Stimulated activated CD4-positive, alpha-beta T cell treated with anti-CD3 and anti-CD28 coated beads, Interleukin-1b, Interleukin-23, amount 100 ng/mL, for 1 hour (primary cell): ENCODE measurements around the gene CISD3.
A peak's percentile ranks its signal among the peaks of the same experiment; 100 is the strongest.

Experiments used
- DNase-seq, 2 donors: peaks; one replicate each; pipeline ENCODE4 v3.0.0-alpha.2; 2020; ENCODE audit warnings: low read depth in 2 of 2

CISD3 gene

DNA sequence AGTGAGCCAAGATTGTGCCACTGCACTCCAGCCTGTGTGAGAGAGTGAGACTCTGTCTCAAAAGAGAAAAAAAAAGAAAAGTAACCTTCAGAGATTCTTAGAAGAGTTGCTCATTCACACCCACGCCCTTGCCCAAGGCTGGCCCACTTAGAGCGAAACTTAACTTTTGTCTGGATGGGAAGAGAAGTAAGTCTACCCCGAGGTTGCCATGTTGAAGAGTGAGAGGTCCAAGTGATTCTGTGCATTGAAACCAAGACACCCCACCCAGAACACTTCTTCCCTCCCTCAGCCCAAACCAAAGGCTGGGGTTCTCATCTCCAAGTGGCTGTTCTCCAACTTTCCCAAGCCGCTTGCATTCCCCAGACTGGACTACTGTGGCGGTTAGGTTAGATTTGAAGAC, 2.4 kb upstream of the CISD3 start:
- no peak for DNase-seq

- peak in 1 of 2 donors; percentile 43 for DNase-seq
Measured at GRCh38 chr17:38728290-38728831, 1.8 kb upstream of the CISD3 start.

DNA sequence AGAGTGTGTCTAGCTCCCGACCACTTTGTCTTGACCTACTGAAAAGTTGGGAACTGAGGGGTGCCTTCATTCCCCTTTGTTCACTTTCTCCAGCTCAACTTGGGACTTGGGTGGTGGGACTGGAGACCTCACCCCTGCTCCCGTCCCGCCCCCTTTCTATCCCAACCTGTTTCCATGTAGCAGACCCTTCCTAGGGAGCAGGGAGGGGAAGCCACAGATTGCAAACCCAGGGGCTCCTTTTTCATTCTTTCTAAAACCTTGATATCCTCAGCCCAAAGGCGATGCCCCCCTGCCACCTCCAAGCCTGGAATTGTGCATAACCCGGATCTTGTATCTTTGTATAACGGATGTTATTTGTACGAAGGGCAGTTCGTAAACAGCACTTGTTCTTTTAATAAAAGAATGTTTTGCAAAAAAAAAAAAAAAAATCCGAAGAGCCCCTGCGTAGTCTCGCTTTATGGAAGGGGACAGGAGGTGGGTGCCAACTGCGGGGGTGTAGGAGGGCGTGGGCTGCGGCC, 714 bp upstream of the CISD3 start:
- DNase-seq = no peak

DNA sequence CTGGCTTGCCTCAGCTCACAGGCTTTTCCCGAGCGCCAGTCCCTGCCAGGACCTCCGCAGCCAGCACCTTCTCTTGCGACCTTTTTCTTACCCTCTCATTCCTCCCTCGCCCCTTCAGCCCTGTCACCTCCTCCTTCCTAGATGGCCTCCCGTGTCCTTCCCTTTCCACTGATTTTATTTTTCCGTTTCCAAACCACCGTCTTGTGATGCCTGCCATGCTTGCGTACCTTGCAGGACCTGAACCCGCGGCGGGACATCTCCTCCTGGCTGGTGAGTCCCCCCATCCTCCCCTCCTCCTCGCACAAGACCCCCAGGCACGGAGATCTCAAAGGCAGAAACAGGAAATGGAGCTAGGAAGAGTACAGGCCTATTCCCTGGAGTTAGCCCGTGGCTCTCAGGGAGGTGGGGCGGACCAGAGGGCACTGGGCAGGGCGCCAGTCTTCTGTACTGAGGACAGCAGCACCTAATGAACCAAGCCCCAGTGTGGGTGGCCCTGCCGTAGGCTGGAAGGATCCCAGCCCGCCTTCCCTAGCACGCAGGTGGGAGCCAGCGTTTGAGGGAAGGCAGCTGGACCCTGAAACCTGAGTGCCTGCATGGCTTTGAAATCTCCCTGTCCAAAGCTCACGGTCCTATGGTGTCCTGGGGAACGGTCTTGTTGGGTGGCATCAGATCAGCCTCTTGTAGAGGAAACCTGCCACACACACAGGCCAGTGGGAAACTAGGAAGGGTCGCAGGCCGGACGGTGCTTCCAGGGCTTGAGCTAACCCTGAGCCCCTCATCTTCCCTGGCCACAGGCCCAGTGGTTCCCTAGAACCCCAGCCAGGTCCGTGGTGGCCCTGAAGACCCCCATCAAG, 612 bp downstream of the CISD3 start:
- no peak for DNase-seq

DNA sequence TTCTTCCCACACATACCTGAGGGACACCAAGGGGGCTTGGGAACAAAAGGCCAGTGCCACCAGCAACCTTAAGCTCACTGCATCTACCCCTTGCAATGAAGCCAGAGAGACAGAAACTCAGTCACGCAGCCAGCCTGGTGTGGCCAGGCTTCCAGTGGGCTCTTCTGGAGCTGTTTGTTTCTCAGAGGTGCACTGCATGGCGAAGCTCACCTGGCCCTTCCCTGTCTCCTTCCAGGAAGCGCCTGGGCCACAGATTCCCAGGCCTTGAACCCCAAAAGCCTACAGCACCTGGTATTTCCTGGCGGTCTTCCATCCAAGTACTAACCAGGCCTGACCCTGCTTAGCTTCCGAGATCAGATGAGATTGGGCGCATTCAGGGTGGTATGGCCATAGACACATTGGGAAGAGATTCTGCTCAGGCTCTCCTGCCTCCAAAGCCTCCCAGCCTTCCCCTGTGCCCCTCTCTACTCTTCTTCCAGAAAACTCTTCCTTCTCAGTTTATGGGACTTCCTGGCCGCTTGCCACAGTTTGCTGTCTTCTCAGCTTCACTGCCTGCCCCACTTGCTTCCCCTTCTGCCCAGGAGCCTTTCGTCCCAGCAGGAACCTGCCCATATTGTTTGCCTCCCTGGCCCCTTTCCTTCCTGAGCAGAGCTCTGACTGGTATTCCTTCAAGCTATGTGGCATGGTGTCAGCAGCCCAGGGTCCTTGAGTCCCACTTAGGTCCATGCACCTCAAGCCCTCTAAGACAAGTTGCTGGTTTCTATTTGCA, 1.6 kb downstream of the CISD3 start:
- no peak for DNase-seq

GRCh38 chr17:38732376-38733281, 2.5 kb downstream of the CISD3 start:
- no peak for DNase-seq

DNA sequence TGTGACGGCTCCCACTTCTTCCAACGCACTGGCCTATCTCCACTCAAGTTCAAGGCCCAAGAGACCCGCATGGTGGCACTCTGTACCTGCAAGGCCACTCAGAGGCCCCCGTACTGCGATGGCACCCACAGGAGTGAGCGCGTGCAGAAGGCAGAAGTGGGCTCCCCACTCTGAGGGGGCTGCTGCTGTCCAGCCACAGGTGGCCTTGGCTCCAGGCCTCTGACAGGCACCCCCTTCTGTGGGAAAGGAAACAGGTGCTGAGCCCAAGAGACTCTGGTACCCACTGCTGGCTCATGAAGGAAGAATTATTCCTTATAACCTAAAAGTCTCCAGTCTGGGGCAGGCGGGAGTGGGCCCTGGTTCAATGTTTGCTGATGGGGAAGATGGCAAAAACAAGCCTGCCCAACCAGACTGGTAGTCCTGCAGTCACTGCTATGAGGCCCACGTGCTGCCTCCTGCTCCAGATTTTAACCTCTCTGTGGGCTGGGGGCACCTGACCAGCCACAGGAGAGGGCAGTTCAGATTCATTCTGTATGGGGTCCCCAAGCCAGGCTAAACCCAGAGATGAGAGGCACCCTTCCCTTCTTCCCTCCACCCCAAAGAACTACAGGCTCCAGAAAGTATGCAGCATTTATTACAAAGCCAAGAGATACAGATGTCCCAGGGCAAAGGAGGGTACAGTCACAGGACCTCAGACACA, 3.3 kb downstream of the CISD3 start:
- DNase-seq = no peak

DNA sequence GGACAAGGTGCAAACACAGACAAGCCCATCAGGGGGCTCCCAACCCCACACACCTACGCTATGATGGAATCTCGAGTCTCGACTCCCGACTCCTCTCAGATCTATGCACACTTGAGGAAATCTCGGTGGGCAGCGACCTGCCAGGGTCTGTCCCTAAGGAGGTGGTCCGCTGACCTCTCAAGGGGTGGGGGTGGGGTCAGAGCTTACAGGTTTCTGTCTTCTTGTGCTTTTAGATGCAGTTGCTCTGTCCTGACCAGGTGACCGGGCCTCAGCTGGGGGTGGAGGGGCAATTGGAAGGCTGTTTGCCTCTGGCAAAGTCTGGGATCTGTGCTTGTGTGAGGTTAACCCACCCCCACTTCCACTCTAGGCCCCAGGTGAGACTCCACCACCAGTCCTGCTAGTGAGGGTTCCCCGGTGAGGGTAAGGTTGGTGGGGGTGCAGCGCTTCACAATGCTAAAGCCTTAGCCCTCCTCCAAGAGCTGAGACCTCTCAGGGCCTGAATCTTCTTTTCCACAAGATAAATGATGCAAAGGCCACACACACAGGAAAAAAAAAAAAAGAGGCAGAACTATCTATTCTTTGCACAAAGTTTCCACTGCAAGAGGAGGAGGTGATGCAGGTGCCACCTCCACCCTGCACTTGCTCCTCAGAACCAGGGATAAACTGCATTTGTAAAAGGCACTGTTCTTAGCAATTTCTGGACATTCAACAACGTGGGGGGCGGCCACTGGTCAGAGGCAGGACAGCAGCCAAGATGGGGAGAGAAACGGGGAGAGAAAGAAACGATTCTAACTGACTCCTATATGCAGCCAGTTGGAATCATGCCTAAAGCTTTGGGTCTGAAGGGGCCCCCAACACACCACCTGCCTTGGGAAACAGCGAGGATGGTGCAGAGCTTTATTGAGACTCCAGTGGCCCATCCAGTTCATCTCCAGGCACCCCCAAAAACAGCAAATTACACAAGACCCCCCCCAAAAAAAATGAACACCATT, 4.1 kb downstream of the CISD3 start:
- DNase-seq = no peak

GRCh38 chr17:38735161-38735997, 5.2 kb downstream of the CISD3 start:
- DNase-seq = peak; percentile 48 to 68

GRCh38 chr17:38738007-38738662, 8.0 kb downstream of the CISD3 start:
- no peak for DNase-seq

DNA sequence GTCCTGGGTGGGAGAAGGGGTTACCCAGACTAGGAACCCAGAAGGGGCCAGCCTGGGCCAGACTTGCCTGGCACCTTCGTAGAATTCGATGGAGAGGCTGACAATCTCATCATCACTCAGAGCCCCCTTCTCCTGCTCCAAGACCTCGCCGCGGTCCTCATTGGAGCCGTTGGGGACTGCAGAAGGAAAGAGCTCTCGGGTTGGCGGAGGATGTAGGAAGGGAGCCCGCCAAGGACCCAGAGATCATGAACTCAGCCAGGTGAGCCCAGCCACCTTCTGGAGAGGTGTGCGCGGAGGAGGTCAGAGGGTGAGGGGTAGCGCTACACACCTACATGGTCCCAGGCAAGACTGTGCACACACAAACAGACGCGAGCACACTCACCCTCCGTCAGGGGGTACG, 8.5 kb downstream of the CISD3 start:
- DNase-seq = no peak

DNA sequence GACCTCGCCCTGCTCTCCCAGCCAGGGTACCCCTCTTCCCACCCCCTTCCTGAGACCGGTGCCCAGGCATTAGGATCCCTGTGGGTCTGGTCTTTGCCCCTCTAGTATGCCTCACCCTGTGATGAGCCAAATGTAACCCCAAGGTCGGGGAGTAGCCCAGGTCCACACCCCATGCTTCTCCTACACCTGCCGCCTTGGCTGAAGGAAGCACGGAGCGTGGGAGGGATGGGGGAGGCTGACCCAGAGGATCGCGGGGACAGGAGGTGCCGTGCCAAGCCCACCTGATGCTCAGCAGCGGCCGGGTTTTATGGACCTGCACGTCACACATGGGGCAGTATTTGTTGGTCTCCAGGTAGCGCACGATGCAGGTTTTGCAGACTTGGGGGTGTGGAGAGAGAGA, 9.2 kb downstream of the CISD3 start:
- no peak for DNase-seq

DNA sequence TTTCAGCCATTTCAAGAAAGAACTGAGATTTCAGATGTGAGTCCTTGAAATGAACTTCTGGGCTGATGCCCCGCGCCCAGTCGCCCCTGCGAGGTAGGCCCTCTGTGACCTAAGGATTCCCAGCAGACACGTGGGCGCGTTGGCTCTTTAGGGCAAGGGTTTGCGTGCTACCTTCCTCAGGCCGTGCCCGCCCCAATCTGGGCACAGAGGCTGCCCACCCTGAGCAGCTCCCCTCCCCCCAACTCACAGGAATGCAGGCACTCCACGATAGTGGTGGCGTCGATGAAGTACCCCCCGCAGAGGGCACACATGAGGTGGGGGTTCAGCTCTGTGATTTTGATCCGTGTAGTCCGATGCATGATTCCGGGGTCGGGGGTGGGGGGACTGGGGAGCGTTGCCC, 9.9 kb downstream of the CISD3 start:
- no peak for DNase-seq

GRCh38 chr17:38740806-38741205, 10.7 kb downstream of the CISD3 start:
- DNase-seq = no peak

DNA sequence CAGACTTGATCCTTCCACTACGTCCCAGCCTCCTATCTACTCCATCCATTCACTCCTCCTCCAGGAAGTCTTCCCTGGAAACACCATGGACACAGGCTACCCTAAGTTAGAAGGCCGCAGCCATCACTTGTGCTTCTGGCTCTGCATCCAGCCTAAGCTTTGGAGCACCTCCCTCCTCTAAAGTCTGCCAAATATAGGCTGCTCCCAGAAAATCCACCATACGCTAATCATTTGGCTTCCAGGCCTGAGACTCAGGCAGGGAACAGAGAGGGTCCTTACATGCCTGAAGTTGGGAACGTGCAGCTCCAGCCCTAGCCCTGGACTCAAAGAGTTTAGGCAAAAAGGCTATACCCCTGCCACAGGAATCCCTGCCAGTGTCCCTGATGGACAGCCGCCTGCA, 11.3 kb downstream of the CISD3 start:
- no peak for DNase-seq

- no peak for DNase-seq
Measured at GRCh38 chr17:38741921-38742410, 11.8 kb downstream of the CISD3 start.

- no peak for DNase-seq
Measured at GRCh38 chr17:38742411-38743308, 12.5 kb downstream of the CISD3 start.
